GM12878 (cell line): ENCODE measurements around the gene NOC2L.

ENCODE experiments used
- ATF7 ChIP-seq: fragments of 450-650 bp; IDR thresholded peaks from 2 replicates; pipeline ENCODE4 v1.6.1; 2016; ENCODE audit warnings: low read depth, mild to moderate bottlenecking
- CTCF ChIP-seq, 3 experiments: IDR thresholded peaks in 2 of 3; conservative IDR thresholded peaks in 1 of 3; 2 replicates each; pipeline ENCODE4 v1.5.1; 2011; ENCODE audit warnings: low read depth in 3 of 3, low read length in 3 of 3, mild to moderate bottlenecking in 3 of 3, control low read depth in 2 of 3, moderate library complexity in 2 of 3, inconsistent platforms in 1 of 3, mixed read lengths in 1 of 3; ENCODE audit not compliant: control insufficient read depth in 2 of 3, insufficient read depth in 1 of 3; ENCODE audit errors: extremely low read depth in 1 of 3
- EZH2 ChIP-seq: IDR thresholded peaks from 2 replicates; pipeline ENCODE4 v1.6.1; 2012; ENCODE audit warnings: low read depth, mild to moderate bottlenecking, control low read depth, inconsistent platforms, low read length, borderline replicate concordance; ENCODE audit not compliant: control insufficient read depth
- HDGF ChIP-seq: fragments of 450-650 bp; IDR thresholded peaks from 2 replicates; pipeline ENCODE4 v1.6.1; 2016; ENCODE audit warnings: antibody characterized with exemption
- JUND ChIP-seq: IDR thresholded peaks from 2 replicates; pipeline ENCODE4 v1.6.1; 2012; ENCODE audit warnings: low read depth, mild to moderate bottlenecking, low read length, improper control_type of control experiment, moderate library complexity
- KDM1A ChIP-seq: fragments of 200-600 bp; sonication (generic); IDR thresholded peaks from 2 replicates; pipeline ENCODE4 v1.6.1; 2016; ENCODE audit warnings: borderline replicate concordance
- NFYB ChIP-seq: IDR thresholded peaks from 2 replicates; pipeline ENCODE4 v1.6.1; 2011; ENCODE audit warnings: low read depth, mild to moderate bottlenecking, low read length, improper control_type of control experiment, moderate library complexity; ENCODE audit not compliant: insufficient read depth
- RCOR1 ChIP-seq: conservative IDR thresholded peaks from 2 replicates; pipeline ENCODE4 v1.6.1; 2012; ENCODE audit warnings: low read depth, low read length, improper control_type of control experiment
- TAF1 ChIP-seq: IDR thresholded peaks from 2 replicates; pipeline ENCODE4 v1.6.1; 2011; ENCODE audit warnings: mild to moderate bottlenecking, low read depth, low read length, borderline replicate concordance
- ZNF274 ChIP-seq: IDR thresholded peaks from one replicate; pipeline ENCODE4 v1.8.0; 2011; ENCODE audit not compliant: insufficient read length, insufficient read depth
- ZSCAN29 ChIP-seq: fragments of 450-650 bp; IDR thresholded peaks from 2 replicates; pipeline ENCODE4 v1.6.1; 2017; ENCODE audit warnings: mild to moderate bottlenecking, moderate library complexity
- ZZZ3 ChIP-seq: IDR thresholded peaks from 2 replicates; pipeline ENCODE4 v1.6.1; 2011; ENCODE audit warnings: low read depth; ENCODE audit not compliant: control insufficient read depth, insufficient read length
- TF ChIP-seq, protein P1 (sequence below): IDR thresholded peaks from 2 replicates; pipeline ENCODE4 v1.6.1; 2012; ENCODE audit warnings: low read depth, low read length, improper control_type of control experiment
- TF ChIP-seq, protein P2 (sequence below): IDR thresholded peaks from 2 replicates; pipeline ENCODE4 v1.6.1; 2011; ENCODE audit warnings: borderline replicate concordance, low read depth, mild to moderate bottlenecking, moderate library complexity, mixed read lengths, low read length; ENCODE audit not compliant: insufficient read depth; ENCODE audit errors: extremely low read length

- TF ChIP-seq, protein P1, sequence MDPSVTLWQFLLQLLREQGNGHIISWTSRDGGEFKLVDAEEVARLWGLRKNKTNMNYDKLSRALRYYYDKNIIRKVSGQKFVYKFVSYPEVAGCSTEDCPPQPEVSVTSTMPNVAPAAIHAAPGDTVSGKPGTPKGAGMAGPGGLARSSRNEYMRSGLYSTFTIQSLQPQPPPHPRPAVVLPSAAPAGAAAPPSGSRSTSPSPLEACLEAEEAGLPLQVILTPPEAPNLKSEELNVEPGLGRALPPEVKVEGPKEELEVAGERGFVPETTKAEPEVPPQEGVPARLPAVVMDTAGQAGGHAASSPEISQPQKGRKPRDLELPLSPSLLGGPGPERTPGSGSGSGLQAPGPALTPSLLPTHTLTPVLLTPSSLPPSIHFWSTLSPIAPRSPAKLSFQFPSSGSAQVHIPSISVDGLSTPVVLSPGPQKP = no peak
- TF ChIP-seq CTCF (IDR thresholded peaks at IDR 0.05 in 2 of 3, conservative IDR thresholded peaks at IDR 0.05 in 1 of 3; ENCODE audit: control insufficient read depth in 2 of 3, extremely low read depth in 1 of 3, insufficient read depth in 1 of 3, low read depth in 3 of 3, low read length in 3 of 3) = no peak
- no peak for TF ChIP-seq ZNF274
- TF ChIP-seq ZSCAN29 = no peak
- TF ChIP-seq EZH2 = no peak
- TF ChIP-seq TAF1 = no peak
- TF ChIP-seq, protein P2, sequence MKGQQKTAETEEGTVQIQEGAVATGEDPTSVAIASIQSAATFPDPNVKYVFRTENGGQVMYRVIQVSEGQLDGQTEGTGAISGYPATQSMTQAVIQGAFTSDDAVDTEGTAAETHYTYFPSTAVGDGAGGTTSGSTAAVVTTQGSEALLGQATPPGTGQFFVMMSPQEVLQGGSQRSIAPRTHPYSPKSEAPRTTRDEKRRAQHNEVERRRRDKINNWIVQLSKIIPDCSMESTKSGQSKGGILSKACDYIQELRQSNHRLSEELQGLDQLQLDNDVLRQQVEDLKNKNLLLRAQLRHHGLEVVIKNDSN = no peak
- no peak for TF ChIP-seq JUND
- no peak for TF ChIP-seq ZZZ3
- TF ChIP-seq HDGF = no peak
- no peak for TF ChIP-seq RCOR1
- no peak for TF ChIP-seq ATF7
- TF ChIP-seq NFYB = no peak
- TF ChIP-seq KDM1A = no peak
Observed at GRCh38 chr1:971751-972506, 12.9 kb upstream of the NOC2L start.
